Stimulated activated CD4-positive, alpha-beta T cell treated with anti-CD3 and anti-CD28 coated beads, Interleukin-1b, Interleukin-23, amount 100 ng/mL, for 4 hours (primary cell): ENCODE measurements around the gene RARS2.

Experiments used
- DNase-seq, 2 donors: peaks; one replicate each; pipeline ENCODE4 v3.0.0-alpha.2; 2020; ENCODE audit warnings: low read depth in 2 of 2

The RARS2 gene

GRCh38 chr6:87573307-87574024 is 16.3 kb downstream of the RARS2 start:
- DNase-seq, result no peak

GRCh38 chr6:87572883-87573282 is 16.9 kb downstream of the RARS2 start:
- DNase-seq, result no peak

- DNase-seq, result no peak
Observed at GRCh38 chr6:87572021-87572420, 17.8 kb downstream of the RARS2 start.

- DNase-seq, result no peak
Observed at GRCh38 chr6:87561017-87561416, 28.8 kb downstream of the RARS2 start.

- DNase-seq, result no peak
Observed at GRCh38 chr6:87558446-87558845, 31.3 kb downstream of the RARS2 start.

GRCh38 chr6:87555506-87555905 is 34.3 kb downstream of the RARS2 start:
- DNase-seq, result no peak

- DNase-seq, result no peak
Observed at GRCh38 chr6:87553159-87553765, 36.5 kb downstream of the RARS2 start.

GRCh38 chr6:87551799-87552198 is 38.0 kb downstream of the RARS2 start:
- DNase-seq, result no peak

GRCh38 chr6:87544474-87544735 is 45.4 kb downstream of the RARS2 start:
- no peak for DNase-seq

- DNase-seq, result no peak
Observed at GRCh38 chr6:87543696-87544473, 45.9 kb downstream of the RARS2 start.

GRCh38 chr6:87541744-87542143 is 48.0 kb downstream of the RARS2 start:
- no peak for DNase-seq

- DNase-seq, result no peak
Observed at GRCh38 chr6:87541041-87541440, 48.7 kb downstream of the RARS2 start.

GRCh38 chr6:87540539-87540938 is 49.2 kb downstream of the RARS2 start:
- no peak for DNase-seq

GRCh38 chr6:87539554-87539953 is 50.2 kb downstream of the RARS2 start:
- no peak for DNase-seq

- no peak for DNase-seq
Observed at GRCh38 chr6:87538510-87539260, 51.1 kb downstream of the RARS2 start.

- DNase-seq, result no peak
Observed at GRCh38 chr6:87534377-87535047, 55.3 kb downstream of the RARS2 start.

- DNase-seq, result no peak
Observed at GRCh38 chr6:87529221-87529620, 60.6 kb downstream of the RARS2 start.

- no peak for DNase-seq
Observed at GRCh38 chr6:87522686-87523085, 67.1 kb downstream of the RARS2 start.

- DNase-seq, result no peak
Observed at GRCh38 chr6:87518453-87518852, 71.3 kb downstream of the RARS2 start.

- no peak for DNase-seq
Observed at GRCh38 chr6:87514831-87515230, 75.0 kb downstream of the RARS2 start.

- no peak for DNase-seq
Observed at GRCh38 chr6:87504441-87504840, 85.3 kb downstream of the RARS2 start.
